Mucosa of rectum (tissue), 2 donors: ENCODE data around the gene PPIP5K2.
"Not testable (repeated sequence)": the region's sequence is repeated elsewhere in the genome, so short reads cannot be mapped to it uniquely, and the experiment has no call there.

ENCODE experiments used
- H3K27ac ChIP-seq, 2 donors: one replicate each; pipeline ENCODE4 v1.7.0; 2013; ENCODE audit warnings: inconsistent platforms in 2 of 2, low read depth in 2 of 2, low read length in 2 of 2
- H3K27me3 ChIP-seq, 2 donors: one replicate each; pipeline ENCODE4 v1.7.0; 2013; ENCODE audit warnings: low read length in 2 of 2; ENCODE audit not compliant: control insufficient read depth in 2 of 2, insufficient read depth in 2 of 2
- H3K36me3 ChIP-seq, 2 donors: one replicate each; pipeline ENCODE4 v1.7.0; 2013; ENCODE audit warnings: low read length in 2 of 2; ENCODE audit not compliant: control insufficient read depth in 2 of 2, insufficient read depth in 2 of 2
- H3K4me1 ChIP-seq, 2 donors: one replicate each; pipeline ENCODE4 v1.7.0; 2013; ENCODE audit warnings: low read length in 2 of 2, mild to moderate bottlenecking in 1 of 2; ENCODE audit not compliant: control insufficient read depth in 2 of 2, insufficient read depth in 2 of 2
- H3K4me3 ChIP-seq, 2 donors: one replicate each; pipeline ENCODE4 v1.7.0; 2013; ENCODE audit warnings: low read length in 2 of 2
- H3K9ac ChIP-seq, 2 donors: one replicate each; pipeline ENCODE4 v1.7.0; 2013; ENCODE audit warnings: low read length in 2 of 2, low read depth in 1 of 2, mild to moderate bottlenecking in 1 of 2
- H3K9me3 ChIP-seq, 2 donors: one replicate each; pipeline ENCODE4 v1.7.0; 2013; ENCODE audit warnings: low read length in 2 of 2; ENCODE audit not compliant: control insufficient read depth in 2 of 2
- donor health status: healthy.
- donor health status: Normal muscosa, but diverticular disease.

PPIP5K2 gene

GRCh38 chr5:103203226-103203625, 83.1 kb downstream of the PPIP5K2 start:
- Histone ChIP-seq H3K9me3 (no peaks in the 10 kb centered on the region), H3K36me3 (peaks cover 18 to 21% of the 10 kb centered on the region in 2 donors), H3K4me1 (no peaks in the 10 kb centered on the region), H3K4me3 (no peak overlapping the region), H3K27ac (no peak overlapping the region), H3K9ac (no peak overlapping the region), H3K27me3 (no peaks in the 10 kb centered on the region)

- H3K9me3 ChIP-seq, H3K4me1 ChIP-seq, H3K27ac ChIP-seq, H3K27me3 ChIP-seq, H3K9ac ChIP-seq, H3K4me3 ChIP-seq: not testable (repeated sequence)
- peaks cover 17 to 21% of the 10 kb centered on the region in 2 donors for H3K36me3 ChIP-seq
Observed at GRCh38 chr5:103204990-103205389, 84.9 kb downstream of the PPIP5K2 start.

- H3K9ac ChIP-seq: no peak overlapping the region
- no peak overlapping the region for H3K27ac ChIP-seq
- no peaks in the 10 kb centered on the region for H3K4me1 ChIP-seq
- no peaks in the 10 kb centered on the region for H3K27me3 ChIP-seq
- H3K36me3 ChIP-seq: peaks cover 14 to 21% of the 10 kb centered on the region in 2 donors
- no peak overlapping the region for H3K4me3 ChIP-seq
- H3K9me3 ChIP-seq: no peaks in the 10 kb centered on the region
Observed at GRCh38 chr5:103205991-103206700, 86.0 kb downstream of the PPIP5K2 start.

- no peak overlapping the region for H3K9ac ChIP-seq
- no peak overlapping the region for H3K27ac ChIP-seq
- no peaks in the 10 kb centered on the region for H3K9me3 ChIP-seq
- no peak overlapping the region for H3K4me3 ChIP-seq
- H3K27me3 ChIP-seq: no peaks in the 10 kb centered on the region
- no peaks in the 10 kb centered on the region for H3K4me1 ChIP-seq
- H3K36me3 ChIP-seq: peaks cover 10 to 17% of the 10 kb centered on the region in 2 donors
Observed at GRCh38 chr5:103207011-103207410, 86.9 kb downstream of the PPIP5K2 start.

GRCh38 chr5:103207653-103208052, 87.6 kb downstream of the PPIP5K2 start:
- Histone ChIP-seq H3K4me3 (no peak overlapping the region), H3K36me3 (peaks cover 10 to 17% of the 10 kb centered on the region in 2 donors), H3K27ac (no peak overlapping the region), H3K4me1 (no peaks in the 10 kb centered on the region), H3K9me3 (no peaks in the 10 kb centered on the region), H3K9ac (no peak overlapping the region), H3K27me3 (no peaks in the 10 kb centered on the region)

GRCh38 chr5:103208460-103208859, 88.4 kb downstream of the PPIP5K2 start:
- no peaks in the 10 kb centered on the region for H3K27me3 ChIP-seq
- H3K4me3 ChIP-seq: no peak overlapping the region
- H3K9me3 ChIP-seq: no peaks in the 10 kb centered on the region
- peaks cover 10 to 17% of the 10 kb centered on the region in 2 donors for H3K36me3 ChIP-seq
- no peaks in the 10 kb centered on the region for H3K4me1 ChIP-seq
- H3K9ac ChIP-seq: no peak overlapping the region
- no peak overlapping the region for H3K27ac ChIP-seq

GRCh38 chr5:103209065-103209464, 89.0 kb downstream of the PPIP5K2 start:
- Histone ChIP-seq H3K9me3 (no peaks in the 10 kb centered on the region), H3K9ac (no peak overlapping the region), H3K27ac (no peak overlapping the region), H3K4me1 (no peaks in the 10 kb centered on the region), H3K4me3 (no peak overlapping the region), H3K36me3 (peaks cover 10 to 13% of the 10 kb centered on the region in 2 donors), H3K27me3 (no peaks in the 10 kb centered on the region)

GRCh38 chr5:103210952-103211351, 90.9 kb downstream of the PPIP5K2 start:
- Histone ChIP-seq H3K9ac (no peak overlapping the region), H3K4me1 (no peaks in the 10 kb centered on the region), H3K27me3 (no peaks in the 10 kb centered on the region), H3K27ac (no peak overlapping the region), H3K9me3 (no peaks in the 10 kb centered on the region), H3K36me3 (peaks cover 6 to 7% of the 10 kb centered on the region in 2 donors), H3K4me3 (no peak overlapping the region)

GRCh38 chr5:103211576-103212561, 91.8 kb downstream of the PPIP5K2 start:
- no peaks in the 10 kb centered on the region for H3K27me3 ChIP-seq
- H3K27ac ChIP-seq: no peak overlapping the region
- no peaks in the 10 kb centered on the region for H3K4me1 ChIP-seq
- no peak overlapping the region for H3K9ac ChIP-seq
- H3K9me3 ChIP-seq: no peaks in the 10 kb centered on the region
- H3K4me3 ChIP-seq: no peak overlapping the region
- H3K36me3 ChIP-seq: peaks cover 0 to 2% of the 10 kb centered on the region in 2 donors

GRCh38 chr5:103216137-103216536, 96.0 kb downstream of the PPIP5K2 start:
- no peaks in the 10 kb centered on the region for H3K9me3 ChIP-seq
- no peak overlapping the region for H3K4me3 ChIP-seq
- no peaks in the 10 kb centered on the region for H3K27me3 ChIP-seq
- H3K36me3 ChIP-seq: no peaks in the 10 kb centered on the region
- no peak overlapping the region for H3K9ac ChIP-seq
- H3K27ac ChIP-seq: no peak overlapping the region
- H3K4me1 ChIP-seq: no peaks in the 10 kb centered on the region
